Embryonic facial prominence (tissue), 1 donor: ENCODE data around the gene AGPAT3.

Experiments used
- DNase-seq: peaks from one replicate; pipeline ENCODE4 v3.0.0-alpha.2; 2016; ENCODE audit errors: extremely low spot score

The AGPAT3 gene

DNA sequence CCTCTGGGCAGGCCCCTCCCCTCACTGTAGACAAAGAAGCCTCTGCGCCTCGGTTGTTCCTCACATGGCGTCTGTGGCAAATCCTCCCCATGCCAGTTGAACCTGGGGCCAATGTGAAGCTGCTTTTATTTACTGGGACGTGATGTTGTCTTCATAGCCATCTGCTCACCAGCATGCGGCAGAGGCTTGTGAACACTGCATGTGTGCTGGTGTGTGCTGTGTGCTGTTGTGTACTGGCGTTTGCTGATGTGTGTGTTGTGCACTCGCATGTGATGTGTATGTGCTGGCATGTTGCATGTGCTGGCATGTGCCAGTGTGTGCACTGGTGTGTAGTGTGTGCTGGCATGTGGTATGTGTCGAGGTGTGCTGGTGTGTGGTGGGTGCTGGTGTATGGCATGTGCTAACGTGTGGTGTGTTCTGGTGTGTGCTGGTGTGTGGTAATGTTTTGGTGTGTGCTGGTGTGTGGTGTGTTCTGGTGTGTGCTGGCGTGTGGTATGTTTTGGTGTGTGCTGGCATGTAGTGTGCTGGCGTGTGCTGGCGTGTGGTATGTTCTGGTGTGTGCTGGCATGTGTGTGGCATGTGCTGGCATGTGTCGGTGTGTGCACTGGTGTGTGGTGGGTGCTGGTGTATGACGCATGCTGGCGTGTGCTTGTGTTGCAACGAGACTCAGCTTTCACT is 109.9 kb downstream of the AGPAT3 start:
- peak; percentile 5 for DNase-seq

DNA sequence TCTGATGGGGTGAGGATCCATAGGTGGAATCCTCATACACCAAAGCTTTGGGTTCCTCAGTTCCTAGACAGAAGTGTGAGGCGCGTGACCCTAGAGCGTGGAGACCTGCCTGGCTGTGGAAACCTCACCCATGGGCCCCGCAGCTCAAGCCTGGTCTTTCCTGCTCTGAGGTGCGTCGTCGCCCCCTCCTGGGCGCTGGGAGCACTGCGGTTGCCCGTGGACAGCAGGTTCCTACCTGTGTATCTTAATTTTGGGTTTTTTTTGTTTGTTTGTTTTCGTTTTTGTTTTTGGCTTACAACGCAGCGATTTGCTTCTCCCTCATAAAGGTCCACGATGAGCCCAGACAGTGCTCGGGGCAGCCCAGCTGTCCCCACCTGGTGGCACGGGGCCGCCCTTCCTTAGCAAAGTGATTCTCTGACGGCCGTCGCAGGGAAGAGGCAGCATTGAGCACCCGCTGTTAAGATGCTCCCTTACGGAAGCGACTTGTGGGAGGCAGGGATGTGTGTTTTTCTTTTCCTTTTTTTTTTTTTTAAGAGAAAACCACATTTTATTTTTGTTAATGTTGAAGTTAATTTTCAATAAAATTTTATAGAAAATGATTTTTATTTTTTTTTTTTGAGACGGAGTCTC is 110.6 kb downstream of the AGPAT3 start:
- DNase-seq = peak; percentile 5

DNA sequence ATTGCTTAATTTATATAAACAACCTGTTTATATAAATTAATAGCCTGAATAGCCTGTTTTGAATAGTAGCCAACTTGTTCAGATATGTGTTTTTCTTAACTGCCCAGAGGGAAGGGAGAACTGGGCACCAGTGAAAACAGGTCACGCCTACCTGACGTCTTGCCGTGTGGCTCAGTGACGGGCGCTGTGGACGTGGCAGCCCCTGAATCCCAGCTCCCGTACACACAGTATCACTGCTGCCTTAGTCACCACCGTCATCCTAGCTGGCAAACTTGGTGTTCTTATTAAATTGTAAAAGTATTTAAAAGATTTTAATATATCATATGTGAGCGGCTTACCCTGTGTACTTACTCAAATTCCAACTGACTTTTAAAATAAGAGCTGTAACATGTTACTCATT is 111.6 kb downstream of the AGPAT3 start:
- no peak for DNase-seq

DNA sequence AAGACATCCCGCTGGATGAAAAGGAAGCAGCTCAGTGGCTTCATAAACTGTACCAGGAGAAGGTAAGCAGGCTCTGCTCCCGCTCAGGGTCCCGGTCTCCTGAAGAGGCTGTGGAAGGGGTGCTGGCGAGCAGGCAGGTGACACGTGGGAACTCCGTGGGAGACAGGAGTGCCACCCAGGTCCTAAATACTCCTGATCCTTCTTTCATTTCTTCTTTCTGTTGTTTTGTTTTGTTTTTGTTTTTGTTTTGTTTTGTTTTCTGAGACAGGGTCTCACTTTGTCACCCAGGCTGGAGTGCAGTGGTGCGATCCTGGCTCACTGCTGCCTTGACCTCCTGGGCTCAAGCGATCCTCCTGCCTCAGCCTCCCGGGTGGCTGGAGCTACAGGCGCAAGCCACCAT is 113.0 kb downstream of the AGPAT3 start:
- DNase-seq = no peak

DNA sequence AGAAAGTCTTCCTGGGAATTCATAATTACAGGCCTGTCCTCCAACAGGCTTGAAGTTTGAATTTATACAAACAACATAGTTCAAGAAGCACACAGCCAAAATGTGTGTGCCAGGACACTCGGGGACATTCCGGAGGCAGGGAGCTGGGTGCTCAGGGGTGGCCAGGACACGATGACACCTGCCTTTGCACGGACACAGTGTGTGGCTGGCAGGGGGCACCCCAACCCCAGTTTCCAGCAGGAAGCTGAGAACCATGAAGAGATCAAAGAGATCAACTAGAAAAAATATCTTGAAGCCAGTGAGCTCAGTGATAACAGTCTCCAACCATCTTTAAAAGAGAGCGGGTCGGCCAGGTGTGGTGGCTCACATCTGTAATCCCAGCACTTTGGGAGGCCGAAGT is 114.6 kb downstream of the AGPAT3 start:
- DNase-seq = no peak

DNA sequence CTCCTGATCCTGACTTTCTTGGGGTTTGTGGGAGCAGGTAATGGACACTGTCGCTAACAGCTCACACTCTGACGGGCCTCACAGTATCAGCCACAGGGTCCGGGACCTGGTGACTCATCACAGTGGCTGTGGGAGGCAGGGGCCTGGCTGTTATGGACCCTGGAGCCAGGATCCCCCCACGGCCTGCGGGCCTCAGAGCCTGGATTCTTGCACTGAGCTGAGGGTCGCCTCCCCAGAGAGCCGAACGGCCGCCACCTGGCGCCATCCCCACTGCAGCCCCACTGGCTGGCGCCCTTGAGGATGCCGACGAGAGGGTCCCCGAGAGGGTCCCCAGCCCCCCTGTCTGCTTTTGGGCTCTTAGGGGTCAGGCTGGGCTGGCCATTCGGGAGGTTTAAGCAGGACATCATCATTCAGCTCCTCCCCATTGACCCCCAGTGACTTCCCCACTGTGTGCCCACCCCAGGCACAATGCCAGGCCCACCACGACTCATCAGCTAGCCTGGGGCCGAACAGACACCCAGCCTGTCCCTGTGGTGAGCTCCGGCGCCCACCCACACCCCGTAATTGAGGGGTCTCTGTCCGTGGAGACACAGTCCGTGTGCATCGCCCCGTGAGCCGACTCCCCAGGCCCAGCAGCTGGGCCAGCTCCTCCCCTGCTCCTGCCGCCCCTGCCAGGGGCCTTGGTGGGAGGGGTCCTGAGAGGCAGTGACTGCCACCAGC is 116.3 kb downstream of the AGPAT3 start:
- DNase-seq = no peak

DNA sequence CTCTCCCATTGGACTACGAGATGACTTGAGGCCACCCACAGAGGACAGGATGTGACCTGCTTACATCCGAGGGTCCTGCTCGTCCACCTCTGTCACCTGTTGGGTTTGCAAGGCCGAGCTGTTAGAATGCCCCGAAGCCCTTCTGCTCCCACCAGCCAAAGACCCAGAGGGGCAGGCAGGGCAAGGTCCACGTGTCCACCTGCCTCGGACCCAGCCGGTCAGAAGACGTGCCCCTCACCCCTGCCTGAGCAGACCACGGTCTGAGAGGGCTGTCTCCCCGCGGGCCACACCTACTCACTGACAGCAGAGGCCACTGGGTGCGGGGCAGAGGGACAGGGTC is 116.8 kb downstream of the AGPAT3 start:
- DNase-seq = no peak

DNA sequence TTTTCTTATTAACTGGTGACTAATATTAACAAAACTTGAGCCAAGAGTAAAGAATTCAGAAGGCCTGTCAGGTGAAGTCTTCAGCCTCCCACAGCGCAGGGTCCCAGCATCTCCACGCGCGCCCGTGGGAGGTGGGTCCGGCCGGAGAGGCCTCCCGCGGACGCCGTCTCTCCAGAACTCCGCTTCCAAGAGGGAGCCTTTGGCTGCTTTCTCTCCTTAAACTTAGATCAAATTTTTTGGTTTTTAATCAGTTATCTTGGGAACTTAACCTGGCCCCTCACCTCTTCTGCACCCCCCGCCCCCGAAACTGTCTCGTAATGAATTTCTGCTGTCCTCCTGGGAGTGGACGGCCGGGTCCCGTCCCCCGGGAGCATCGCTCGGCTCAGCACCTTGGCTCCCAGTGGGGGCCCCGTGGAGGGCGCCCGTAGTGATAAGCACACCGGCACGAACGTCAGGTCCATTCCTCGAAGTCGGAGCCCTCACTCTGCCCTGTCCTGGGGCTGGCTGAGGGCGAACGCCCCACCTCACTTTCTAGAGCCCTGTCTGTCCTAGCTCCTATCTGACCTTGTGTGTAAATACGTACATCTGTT is 117.6 kb downstream of the AGPAT3 start:
- no peak for DNase-seq

DNA sequence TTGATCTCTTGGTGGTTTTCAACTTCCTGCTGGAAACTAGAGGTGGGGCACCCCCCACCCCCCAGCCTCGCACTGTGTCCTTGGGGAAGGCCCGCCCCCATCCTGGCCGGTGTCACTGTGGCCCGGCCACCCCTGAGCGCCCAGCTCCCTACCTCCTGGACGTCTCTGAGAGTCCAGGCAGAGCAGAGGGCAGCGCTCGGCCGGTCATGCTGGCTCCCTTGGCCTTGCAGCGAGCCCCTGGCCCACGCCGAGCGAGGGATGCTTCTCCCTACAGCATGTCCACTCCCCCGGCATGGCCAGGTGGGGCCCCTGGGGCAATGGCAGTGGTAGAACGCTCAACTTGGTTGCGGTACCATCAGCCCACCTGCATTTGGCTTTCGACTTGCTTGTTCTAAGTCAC is 118.4 kb downstream of the AGPAT3 start:
- no peak for DNase-seq

DNA sequence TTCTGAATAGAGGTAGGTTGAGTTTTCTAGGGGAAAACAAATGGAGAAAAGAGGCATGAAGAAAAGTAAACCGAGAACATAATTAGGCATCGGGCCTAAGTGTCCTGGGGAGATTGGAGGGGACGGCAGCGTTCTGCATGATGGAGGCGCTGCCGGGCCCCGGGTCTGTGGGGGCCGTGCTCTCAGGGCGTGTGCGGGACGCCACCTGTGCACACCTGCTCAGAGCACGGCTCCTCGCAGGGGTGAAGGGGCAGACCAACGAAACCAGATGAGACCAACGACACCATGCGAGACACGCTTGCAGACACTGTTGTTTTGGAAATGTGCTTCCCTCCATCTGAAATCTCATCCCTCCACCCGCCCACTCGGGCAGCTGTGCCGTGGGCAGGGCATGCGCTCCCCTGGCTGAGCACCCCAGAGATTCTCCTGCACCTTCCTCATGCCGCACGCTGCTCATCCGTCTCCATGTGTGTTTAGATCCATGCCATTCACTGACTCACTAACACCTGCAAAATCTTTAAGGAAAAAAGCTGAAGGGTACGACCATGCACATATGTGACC is 118.9 kb downstream of the AGPAT3 start:
- no peak for DNase-seq

DNA sequence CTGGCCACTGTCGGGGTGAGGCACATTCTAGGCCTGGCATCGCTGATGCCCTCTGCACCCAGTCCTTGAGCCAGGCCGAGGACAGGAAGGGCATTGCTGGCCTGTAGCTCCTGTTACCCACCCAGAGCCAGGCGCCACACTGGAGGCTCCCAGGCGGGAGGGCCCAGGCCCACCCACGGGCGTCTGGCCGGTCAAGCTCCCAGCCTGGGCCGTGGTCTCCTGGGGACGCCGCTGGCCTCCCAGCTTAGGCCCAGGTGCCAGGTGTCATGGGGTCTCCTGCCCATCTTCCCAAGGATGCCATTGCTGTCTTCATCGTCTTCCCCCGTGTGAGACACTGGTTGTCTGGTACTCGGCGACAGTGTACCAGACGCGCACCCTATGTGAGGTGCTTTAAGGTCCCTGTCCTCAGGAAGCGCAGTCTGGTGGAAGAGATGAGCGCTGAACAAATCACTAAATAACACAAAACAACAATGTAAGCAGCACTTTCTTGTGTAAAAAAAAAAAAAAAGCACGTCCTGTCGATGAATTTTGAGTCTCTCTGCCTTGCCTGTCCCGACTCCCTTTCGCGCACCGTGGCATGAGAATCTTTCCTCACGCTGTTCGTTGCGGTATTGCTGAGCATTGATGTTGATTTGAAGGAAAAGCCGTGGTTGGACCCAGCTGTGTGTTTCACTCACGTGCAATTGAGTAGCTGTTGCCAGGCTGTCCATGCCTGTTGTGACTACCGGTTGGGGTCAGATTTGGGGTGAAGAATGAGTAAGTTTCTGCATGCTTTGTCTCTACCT is 120.1 kb downstream of the AGPAT3 start:
- DNase-seq = no peak

DNA sequence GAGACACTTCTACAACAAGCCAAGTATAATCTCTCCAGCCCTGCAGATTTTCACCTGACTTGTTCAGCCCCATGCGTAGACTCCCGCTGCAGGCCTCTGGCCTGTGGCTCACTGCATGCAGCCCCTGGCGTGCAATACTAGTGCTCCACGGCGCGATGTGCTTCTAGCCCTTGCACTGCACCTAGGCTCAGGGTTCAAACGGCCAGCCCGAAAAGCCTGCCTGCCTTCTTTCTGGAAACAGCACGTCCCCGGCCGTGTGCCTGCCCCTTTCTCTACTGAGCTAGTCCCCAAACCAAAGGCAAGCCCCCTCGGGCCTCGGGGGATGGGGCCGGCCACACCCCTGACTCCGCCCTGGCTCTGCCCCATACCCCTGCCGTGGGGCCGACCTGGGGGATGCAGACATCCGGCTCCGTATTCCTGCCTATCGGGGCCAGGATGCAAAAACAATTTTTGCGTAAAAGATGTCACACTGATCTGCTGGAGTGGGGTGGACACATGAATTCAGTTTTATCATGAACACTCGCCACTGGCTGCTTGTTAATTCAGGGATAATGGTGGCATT is 120.7 kb downstream of the AGPAT3 start:
- DNase-seq = no peak

DNA sequence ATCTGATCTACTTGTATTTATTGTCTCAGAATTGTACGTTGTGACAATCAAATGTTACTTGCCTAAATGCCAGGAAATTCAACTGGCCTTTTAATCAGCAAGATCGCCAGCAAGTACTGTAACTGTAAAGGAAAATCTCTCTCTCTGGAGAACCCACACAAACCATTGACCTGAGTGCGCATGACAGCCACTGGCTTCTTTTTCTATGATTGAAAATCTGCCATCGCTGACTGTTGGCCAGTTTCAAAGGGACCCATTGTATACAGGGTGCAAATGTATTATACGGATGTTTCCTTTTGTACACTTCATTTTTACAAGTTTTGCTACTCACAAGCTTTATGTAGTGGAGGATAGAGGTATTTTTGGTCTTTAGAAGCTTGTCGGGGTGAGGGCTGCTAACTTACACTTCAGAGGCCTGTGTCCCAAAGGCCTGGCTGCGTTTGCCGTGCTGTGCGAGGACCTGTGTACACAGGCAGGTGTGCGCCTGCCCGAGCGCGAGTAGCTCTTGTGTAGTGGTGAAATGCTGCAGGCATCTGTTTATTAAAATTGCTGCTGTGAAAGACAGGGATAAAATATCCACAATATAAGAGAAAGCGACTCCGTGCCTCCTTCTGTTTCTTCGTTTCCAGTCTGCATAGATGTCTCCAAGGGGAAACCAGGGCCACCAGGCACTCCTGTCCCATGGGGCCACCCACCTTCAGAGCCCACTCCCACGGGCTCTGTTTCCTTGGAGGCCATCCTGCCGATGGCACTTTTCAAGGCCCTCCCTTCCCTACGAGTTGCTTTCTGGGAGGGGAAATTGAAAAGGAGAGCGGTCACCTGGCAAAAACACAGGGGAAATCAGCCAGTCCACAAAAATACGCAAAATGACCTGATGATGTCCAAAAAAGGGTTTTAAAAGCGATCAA is 121.8 kb downstream of the AGPAT3 start:
- no peak for DNase-seq

DNA sequence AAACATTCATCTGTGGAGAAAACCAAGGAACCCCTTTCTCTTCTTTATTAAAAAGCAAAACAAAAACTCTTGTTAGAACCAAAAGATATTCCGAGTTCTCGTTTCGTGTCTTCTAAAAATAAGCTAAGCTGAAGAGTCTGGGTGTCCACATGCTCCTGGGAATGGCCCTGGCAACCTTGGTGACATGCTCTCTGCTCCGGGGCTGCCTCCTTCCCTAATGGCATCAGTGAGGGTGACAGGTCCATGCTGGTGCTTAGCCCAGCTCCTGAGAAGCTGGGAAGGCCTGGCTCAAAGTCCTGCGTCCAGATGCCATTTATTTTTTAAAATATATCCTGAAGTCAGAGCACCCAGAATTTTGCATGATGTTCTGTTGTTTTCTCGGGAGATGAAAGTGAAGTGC is 122.5 kb downstream of the AGPAT3 start:
- DNase-seq = no peak

DNA sequence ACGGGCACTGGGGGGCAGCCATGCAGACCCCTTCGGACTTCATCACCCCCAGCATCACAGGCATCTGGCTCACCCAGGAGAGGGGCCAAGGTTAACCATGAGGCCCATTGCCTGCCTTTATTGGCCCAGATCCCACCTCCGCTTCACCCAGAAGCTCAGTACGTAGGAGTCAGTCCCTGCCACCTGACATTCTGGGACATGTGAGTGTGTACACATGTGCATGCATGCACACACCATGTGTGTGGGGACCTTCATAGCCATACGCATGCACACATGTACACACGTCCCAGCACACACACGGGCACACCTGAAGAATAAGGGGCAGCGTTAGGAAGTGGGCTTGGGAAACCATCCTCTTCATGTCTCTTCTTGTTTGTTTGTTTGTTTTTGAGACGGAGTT is 123.0 kb downstream of the AGPAT3 start:
- no peak for DNase-seq

DNA sequence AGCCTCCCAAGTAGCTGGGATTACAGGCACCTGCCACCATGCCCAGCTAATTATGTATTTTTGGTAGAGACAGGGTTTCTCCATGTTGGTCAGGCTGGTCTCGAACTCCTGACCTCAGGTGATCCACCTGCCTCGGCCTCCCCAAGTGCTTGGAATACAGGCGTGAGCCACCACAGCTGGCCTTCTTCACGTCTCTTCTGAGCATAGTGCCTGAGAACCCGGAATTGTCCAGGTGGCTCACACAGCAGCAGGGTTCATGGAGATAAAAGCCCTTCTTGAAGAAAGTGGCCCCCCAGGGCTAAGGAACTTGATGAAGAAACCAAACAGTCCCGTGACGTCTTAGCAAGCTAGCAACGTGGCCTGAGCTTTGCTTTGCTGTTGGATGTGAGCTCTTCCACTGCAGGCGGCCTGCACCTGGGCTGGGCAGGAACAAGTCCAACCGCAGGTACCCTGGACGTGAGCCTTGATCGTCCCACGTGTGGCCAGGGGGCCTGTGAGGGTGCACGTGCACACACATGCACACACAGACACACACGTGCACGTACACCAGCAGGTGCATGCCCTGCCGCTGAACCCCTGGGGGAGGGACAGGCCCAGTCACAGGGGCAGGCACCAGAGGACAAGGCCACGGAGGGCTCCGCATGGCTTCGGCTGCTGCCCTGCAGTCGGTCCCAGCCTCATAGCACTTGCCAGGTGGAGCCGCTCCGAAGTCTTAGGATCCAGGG is 123.6 kb downstream of the AGPAT3 start:
- no peak for DNase-seq

DNA sequence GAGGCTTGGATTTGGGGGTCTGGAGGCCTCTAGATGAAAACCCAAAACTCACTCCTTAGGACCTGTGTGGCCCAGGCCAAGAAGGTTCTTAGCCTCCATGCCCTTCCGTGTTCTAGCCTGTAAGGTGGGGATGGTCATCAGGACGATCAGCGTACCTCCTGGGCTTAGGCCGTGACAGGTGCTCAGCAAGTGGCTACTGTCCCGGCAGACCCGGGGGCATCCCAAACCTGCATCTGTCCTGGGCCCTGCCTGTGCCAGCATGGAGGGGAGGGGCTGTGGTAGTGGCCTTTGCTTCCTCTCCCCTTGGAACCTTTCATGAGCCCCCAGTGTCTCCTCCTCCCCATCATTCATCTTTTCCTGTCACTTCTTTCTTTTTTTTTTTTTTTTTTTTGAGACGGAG is 124.4 kb downstream of the AGPAT3 start:
- no peak for DNase-seq

DNA sequence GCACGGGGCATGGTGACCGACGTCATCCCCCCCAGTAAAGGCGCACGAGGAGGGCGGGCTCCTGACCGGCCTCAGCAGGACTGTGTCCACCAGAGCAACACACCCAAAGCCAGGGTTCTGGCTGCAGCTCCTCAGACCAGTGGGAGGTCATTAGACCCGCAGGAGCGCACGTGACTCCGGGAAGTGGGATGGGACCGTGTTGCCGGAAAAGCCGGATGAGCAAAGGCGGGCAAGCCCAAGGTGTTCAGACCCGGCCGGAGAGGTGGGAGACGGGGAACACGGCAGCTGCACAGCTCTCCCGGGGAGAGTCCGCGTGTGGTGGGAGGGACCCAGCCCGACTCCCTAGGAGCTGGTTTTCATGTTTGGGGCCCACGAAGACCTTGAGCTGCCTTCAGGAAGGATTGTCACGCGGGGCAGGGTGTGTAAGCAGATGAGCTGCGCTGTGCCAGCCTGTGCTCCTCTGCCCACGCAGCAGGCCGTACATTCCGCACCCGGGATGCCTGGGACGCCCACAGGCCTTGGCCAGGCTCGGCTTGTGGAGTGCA is 126.5 kb downstream of the AGPAT3 start:
- no peak for DNase-seq

DNA sequence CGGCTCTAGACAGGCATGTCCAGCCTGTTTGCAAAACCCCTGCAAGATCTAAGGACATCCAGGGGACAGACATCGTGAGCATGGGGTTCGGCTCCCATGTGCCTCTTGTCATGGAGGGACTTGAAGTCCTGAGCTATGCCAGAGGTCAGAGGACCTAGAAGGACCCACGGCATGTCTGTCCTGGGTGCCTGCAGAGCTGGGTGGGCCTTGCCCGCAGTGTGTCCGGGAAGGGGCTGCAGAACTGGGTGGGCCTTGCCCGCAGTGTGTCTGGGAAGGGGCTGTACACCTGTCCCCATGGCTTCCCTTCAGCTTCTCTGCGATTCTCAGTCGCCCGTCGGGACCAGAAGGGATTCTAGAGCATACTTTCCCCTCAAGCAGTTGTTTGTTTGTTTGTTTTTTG is 127.1 kb downstream of the AGPAT3 start:
- no peak for DNase-seq
